ENCODE data around the gene MAP3K12. TPM values are rescaled to one million over a fixed set of nuclear protein-coding genes. Genes with fewer than 3 reads are reported as not detected.

MAP3K12 gene
- total RNA-seq, 2 experiments from 2014 or later = 7.2 to 13.4 TPM

GRCh38 chr12:53505555-53506449, 6.5 kb upstream of the MAP3K12 start:
- peaks cover 18% of the 10 kb centered on the region for H3K4me1 ChIP-seq (ENCODE audit: insufficient read depth, low read length, poor library complexity, severe bottlenecking)
- H3K9me2 ChIP-seq (ENCODE audit: insufficient read depth, low read length) = no peaks in the 10 kb centered on the region
- no peak overlapping the region for H3K27ac ChIP-seq (ENCODE audit: low read depth, low read length, poor library complexity, severe bottlenecking)
- no peak for TF ChIP-seq EZH2phosphoT487 (IDR thresholded peaks at IDR 0.05; ENCODE audit: borderline replicate concordance, low read depth, low read length)
- TF ChIP-seq, protein P1, sequence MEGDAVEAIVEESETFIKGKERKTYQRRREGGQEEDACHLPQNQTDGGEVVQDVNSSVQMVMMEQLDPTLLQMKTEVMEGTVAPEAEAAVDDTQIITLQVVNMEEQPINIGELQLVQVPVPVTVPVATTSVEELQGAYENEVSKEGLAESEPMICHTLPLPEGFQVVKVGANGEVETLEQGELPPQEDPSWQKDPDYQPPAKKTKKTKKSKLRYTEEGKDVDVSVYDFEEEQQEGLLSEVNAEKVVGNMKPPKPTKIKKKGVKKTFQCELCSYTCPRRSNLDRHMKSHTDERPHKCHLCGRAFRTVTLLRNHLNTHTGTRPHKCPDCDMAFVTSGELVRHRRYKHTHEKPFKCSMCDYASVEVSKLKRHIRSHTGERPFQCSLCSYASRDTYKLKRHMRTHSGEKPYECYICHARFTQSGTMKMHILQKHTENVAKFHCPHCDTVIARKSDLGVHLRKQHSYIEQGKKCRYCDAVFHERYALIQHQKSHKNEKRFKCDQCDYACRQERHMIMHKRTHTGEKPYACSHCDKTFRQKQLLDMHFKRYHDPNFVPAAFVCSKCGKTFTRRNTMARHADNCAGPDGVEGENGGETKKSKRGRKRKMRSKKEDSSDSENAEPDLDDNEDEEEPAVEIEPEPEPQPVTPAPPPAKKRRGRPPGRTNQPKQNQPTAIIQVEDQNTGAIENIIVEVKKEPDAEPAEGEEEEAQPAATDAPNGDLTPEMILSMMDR (conservative IDR thresholded peaks at IDR 0.05; ENCODE audit: low read length) = no peak
- no peaks in the 10 kb centered on the region for H3K9me3 ChIP-seq (ENCODE audit: low read length)
- no peak overlapping the region for H2AFZ ChIP-seq (ENCODE audit: low read length)
- POLR2A ChIA-PET = interaction anchor here (0.6 kb wide), 1 partner anchor 61 kb away, joined by 4 read pairs; no protein-coding TSS in a partner anchor
- intact Hi-C loops (cut with micrococcal nuclease; ENCODE audit: unreplicated experiment) = loop anchor here (5.0 to 10.0 kb wide), 2 partner anchors 84 to 301 kb away; partner anchors contain the start of genes AMHR2 and ITGB7
- CTCF ChIA-PET (ENCODE audit: unreplicated experiment) = no interaction called here
- peaks cover 13% of the 10 kb centered on the region for H3K79me2 ChIP-seq (ENCODE audit: insufficient read depth, low read depth, low read length)
- no peak overlapping the region for H3K4me3 ChIP-seq (ENCODE audit: low read depth, low read length, poor library complexity, severe bottlenecking)
- no peak overlapping the region for H3K4me2 ChIP-seq (ENCODE audit: low read length)
- DNase-seq (ENCODE audit: low spot score) = no peak
- no peaks in the 10 kb centered on the region for H4K20me1 ChIP-seq (ENCODE audit: insufficient read depth, low read length)
- no TSS peak for BruUV-seq (replicated peaks)
- H3K36me3 ChIP-seq (ENCODE audit: insufficient read depth, low read length) = peaks cover 24% of the 10 kb centered on the region; the same call in 1 of the 2 replicates

DNA sequence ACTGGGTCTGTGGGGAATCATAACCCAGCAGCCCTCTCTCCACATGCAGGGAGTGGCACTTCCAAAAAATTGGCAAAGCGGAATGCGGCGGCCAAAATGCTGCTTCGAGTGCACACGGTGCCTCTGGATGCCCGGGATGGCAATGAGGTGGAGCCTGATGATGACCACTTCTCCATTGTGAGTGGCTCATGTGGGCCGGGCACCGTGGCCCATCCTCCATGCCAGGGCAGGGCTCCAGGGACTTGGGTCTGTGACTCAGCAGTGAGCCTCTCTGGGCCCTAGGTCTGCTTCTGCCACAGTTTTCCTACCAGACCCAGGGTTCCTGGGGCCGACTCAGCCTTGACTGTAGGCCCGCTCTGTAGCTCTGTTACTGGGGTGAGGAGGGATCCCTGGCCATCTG, 5.8 kb upstream of the MAP3K12 start:
- Histone ChIP-seq H3K36me3 (ENCODE audit: insufficient read depth, low read length) (peaks cover 24% of the 10 kb centered on the region; the same call in 1 of the 2 replicates), H3K9me2 (ENCODE audit: insufficient read depth, low read length) (no peaks in the 10 kb centered on the region), H3K79me2 (ENCODE audit: insufficient read depth, low read depth, low read length) (peaks cover 13% of the 10 kb centered on the region), H3K4me1 (ENCODE audit: insufficient read depth, low read length, poor library complexity, severe bottlenecking) (peaks cover 21% of the 10 kb centered on the region), H2AFZ (ENCODE audit: low read length) (no peak overlapping the region), H3K4me3 (ENCODE audit: low read depth, low read length, poor library complexity, severe bottlenecking) (no peak overlapping the region), H4K20me1 (ENCODE audit: insufficient read depth, low read length) (no peaks in the 10 kb centered on the region), H3K4me2 (ENCODE audit: low read length) (no peak overlapping the region), H3K27ac (ENCODE audit: low read depth, low read length, poor library complexity, severe bottlenecking) (no peak overlapping the region), H3K9me3 (ENCODE audit: low read length) (no peaks in the 10 kb centered on the region)
- BruUV-seq (replicated peaks) = no TSS peak
- intact Hi-C loops (cut with micrococcal nuclease; ENCODE audit: unreplicated experiment) = loop anchor here (5.0 to 10.0 kb wide), 2 partner anchors 83 to 300 kb away; partner anchors contain the start of genes AMHR2 and ITGB7
- DNase-seq (ENCODE audit: low spot score) = no peak
- ChIA-PET POLR2A (interaction anchor here (0.7 kb wide), 1 partner anchor 129 kb away, joined by 3 read pairs; no protein-coding TSS in a partner anchor), CTCF (ENCODE audit: unreplicated experiment) (interaction anchor here (0.7 kb wide), 1 partner anchor 176 kb away, joined by 3 read pairs; no protein-coding TSS in a partner anchor)
- TF ChIP-seq, protein P1 (conservative IDR thresholded peaks at IDR 0.05; ENCODE audit: low read length) = no peak
- TF ChIP-seq EZH2phosphoT487 (IDR thresholded peaks at IDR 0.05; ENCODE audit: borderline replicate concordance, low read depth, low read length) = no peak
